GM21515 (cell line): ENCODE measurements around the gene MBOAT1.

Source experiments
- ATAC-seq: cut with Tn5 transposase; IDR thresholded peaks from one replicate; pipeline ENCODE4 v1.9.1; 2021; ENCODE audit not compliant: unreplicated experiment

The MBOAT1 gene

GRCh38 chr6:20234136-20234535, 21.9 kb upstream of the MBOAT1 start:
- ATAC-seq: no peak

GRCh38 chr6:20233007-20233730, 20.9 kb upstream of the MBOAT1 start:
- ATAC-seq: no peak

GRCh38 chr6:20232188-20232587, 19.9 kb upstream of the MBOAT1 start:
- no peak for ATAC-seq

- no peak for ATAC-seq
Observed at GRCh38 chr6:20230401-20231119, 18.3 kb upstream of the MBOAT1 start.

- no peak for ATAC-seq
Observed at GRCh38 chr6:20229881-20230280, 17.6 kb upstream of the MBOAT1 start.

GRCh38 chr6:20227350-20227749, 15.1 kb upstream of the MBOAT1 start:
- ATAC-seq: no peak

GRCh38 chr6:20223141-20223540, 10.9 kb upstream of the MBOAT1 start:
- no peak for ATAC-seq

- ATAC-seq: no peak
Observed at GRCh38 chr6:20221421-20221820, 9.2 kb upstream of the MBOAT1 start.

- no peak for ATAC-seq
Observed at GRCh38 chr6:20220359-20220758, 8.1 kb upstream of the MBOAT1 start.

- no peak for ATAC-seq
Observed at GRCh38 chr6:20217891-20218290, 5.6 kb upstream of the MBOAT1 start.

GRCh38 chr6:20217324-20217855, 5.1 kb upstream of the MBOAT1 start:
- no peak for ATAC-seq

- ATAC-seq: no peak
Observed at GRCh38 chr6:20215310-20215709, 3.0 kb upstream of the MBOAT1 start.

GRCh38 chr6:20213271-20213798, 1.1 kb upstream of the MBOAT1 start:
- ATAC-seq: no peak

- peak; percentile 13 for ATAC-seq
Observed at GRCh38 chr6:20211941-20212391, 303 bp downstream of the MBOAT1 start.

- ATAC-seq: peak; percentile 22
Observed at GRCh38 chr6:20211037-20211940, 980 bp downstream of the MBOAT1 start.

- no peak for ATAC-seq
Observed at GRCh38 chr6:20210158-20210557, 2.1 kb downstream of the MBOAT1 start.

GRCh38 chr6:20208687-20209378, 3.4 kb downstream of the MBOAT1 start:
- ATAC-seq: no peak

- no peak for ATAC-seq
Observed at GRCh38 chr6:20207088-20207418, 5.2 kb downstream of the MBOAT1 start.

- no peak for ATAC-seq
Observed at GRCh38 chr6:20205722-20206161, 6.5 kb downstream of the MBOAT1 start.

GRCh38 chr6:20204512-20204894, 7.8 kb downstream of the MBOAT1 start:
- ATAC-seq: no peak
